ELF-1 (cell line): Measurements from ENCODE around the gene SEMA3A.
"Not testable (repeated sequence)": the region's sequence is repeated elsewhere in the genome, so short reads cannot be mapped to it uniquely, and the experiment has no call there.

ENCODE experiments used
- DNase-seq: peaks from one replicate; pipeline ENCODE4 v3.0.0-alpha.2; 2016; ENCODE audit warnings: low read depth, low spot score

The SEMA3A gene

GRCh38 chr7:84194484-84195271 is at the start of gene SEMA3A:
Gene SEMA3A (minus strand): TSS chr7:84194789. CDS start chr7:84194586, 203 bp downstream.
- DNase-seq = peak; percentile 86

GRCh38 chr7:84243037-84243436 is 48.4 kb upstream of the SEMA3A start:
- not testable (repeated sequence) for DNase-seq

GRCh38 chr7:84238596-84238995 is 44.0 kb upstream of the SEMA3A start:
- DNase-seq = no peak

GRCh38 chr7:84237533-84238173 is 43.1 kb upstream of the SEMA3A start:
- DNase-seq = no peak

- DNase-seq = no peak
Observed at GRCh38 chr7:84236398-84236797, 41.8 kb upstream of the SEMA3A start.

- DNase-seq = no peak
Observed at GRCh38 chr7:84232646-84233045, 38.1 kb upstream of the SEMA3A start.

GRCh38 chr7:84231157-84231556 is 36.6 kb upstream of the SEMA3A start:
- DNase-seq = no peak

- DNase-seq = no peak
Observed at GRCh38 chr7:84230491-84230890, 35.9 kb upstream of the SEMA3A start.

GRCh38 chr7:84228526-84228925 is 33.9 kb upstream of the SEMA3A start:
- DNase-seq = peak; percentile 54

GRCh38 chr7:84226759-84227158 is 32.2 kb upstream of the SEMA3A start:
- DNase-seq = no peak

GRCh38 chr7:84224505-84224904 is 29.9 kb upstream of the SEMA3A start:
- DNase-seq = no peak

GRCh38 chr7:84219310-84219709 is 24.7 kb upstream of the SEMA3A start:
- DNase-seq = no peak

- no peak for DNase-seq
Observed at GRCh38 chr7:84218681-84219080, 24.1 kb upstream of the SEMA3A start.

- DNase-seq = no peak
Observed at GRCh38 chr7:84216472-84216871, 21.9 kb upstream of the SEMA3A start.

- DNase-seq = not testable (repeated sequence)
Observed at GRCh38 chr7:84214757-84215156, 20.2 kb upstream of the SEMA3A start.

GRCh38 chr7:84210301-84210700 is 15.7 kb upstream of the SEMA3A start:
- no peak for DNase-seq

GRCh38 chr7:84209006-84209405 is 14.4 kb upstream of the SEMA3A start:
- DNase-seq = no peak

GRCh38 chr7:84207615-84208014 is 13.0 kb upstream of the SEMA3A start:
- DNase-seq = no peak

- DNase-seq = peak; percentile 34
Observed at GRCh38 chr7:84207025-84207424, 12.4 kb upstream of the SEMA3A start.

GRCh38 chr7:84204655-84205054 is 10.1 kb upstream of the SEMA3A start:
- no peak for DNase-seq

- DNase-seq = no peak
Observed at GRCh38 chr7:84202855-84203254, 8.3 kb upstream of the SEMA3A start.

GRCh38 chr7:84200859-84201258 is 6.3 kb upstream of the SEMA3A start:
- DNase-seq = no peak

- DNase-seq = no peak
Observed at GRCh38 chr7:84199216-84199615, 4.6 kb upstream of the SEMA3A start.
